GM21723 (cell line): ENCODE data around the gene ZNF644.
"Not testable (repeated sequence)": the region's sequence is repeated elsewhere in the genome, so short reads cannot be mapped to it uniquely, and the experiment has no call there.

Experiments
- ATAC-seq: cut with Tn5 transposase; IDR thresholded peaks from one replicate; pipeline ENCODE4 v1.9.1; 2021; ENCODE audit warnings: mild to moderate bottlenecking, moderate library complexity; ENCODE audit not compliant: unreplicated experiment

ZNF644 gene

GRCh38 chr1:90928231-90928630, 93.6 kb downstream of the ZNF644 start:
- ATAC-seq, result not testable (repeated sequence)

- ATAC-seq, result not testable (repeated sequence)
Measured at GRCh38 chr1:90927674-90928073, 94.2 kb downstream of the ZNF644 start.

- ATAC-seq, result no peak
Measured at GRCh38 chr1:90926971-90927370, 94.9 kb downstream of the ZNF644 start.

GRCh38 chr1:90925928-90926869, 95.6 kb downstream of the ZNF644 start:
- no peak for ATAC-seq

GRCh38 chr1:90924982-90925381, 96.9 kb downstream of the ZNF644 start:
- ATAC-seq, result no peak

GRCh38 chr1:90922996-90923395, 98.8 kb downstream of the ZNF644 start:
- no peak for ATAC-seq

GRCh38 chr1:90922202-90922601, 99.6 kb downstream of the ZNF644 start:
- ATAC-seq, result no peak

GRCh38 chr1:90919900-90920299, 101.9 kb downstream of the ZNF644 start:
- no peak for ATAC-seq

GRCh38 chr1:90919190-90919719, 102.6 kb downstream of the ZNF644 start:
- ATAC-seq, result no peak

GRCh38 chr1:90911353-90911752, 110.5 kb downstream of the ZNF644 start:
- ATAC-seq, result no peak

- ATAC-seq, result no peak
Measured at GRCh38 chr1:90902672-90903071, 119.2 kb downstream of the ZNF644 start.

GRCh38 chr1:90899263-90899662, 122.6 kb downstream of the ZNF644 start:
- no peak for ATAC-seq

GRCh38 chr1:90893679-90894078, 128.2 kb downstream of the ZNF644 start:
- not testable (repeated sequence) for ATAC-seq

- ATAC-seq, result not testable (repeated sequence)
Measured at GRCh38 chr1:90892884-90893283, 129.0 kb downstream of the ZNF644 start.

GRCh38 chr1:90892196-90892595, 129.6 kb downstream of the ZNF644 start:
- not testable (repeated sequence) for ATAC-seq

GRCh38 chr1:90891756-90892155, 130.1 kb downstream of the ZNF644 start:
- ATAC-seq, result not testable (repeated sequence)

- no peak for ATAC-seq
Measured at GRCh38 chr1:90882221-90882620, 139.6 kb downstream of the ZNF644 start.

- no peak for ATAC-seq
Measured at GRCh38 chr1:90881034-90881433, 140.8 kb downstream of the ZNF644 start.

GRCh38 chr1:90879281-90879680, 142.6 kb downstream of the ZNF644 start:
- no peak for ATAC-seq

GRCh38 chr1:90876101-90876500, 145.7 kb downstream of the ZNF644 start:
- ATAC-seq, result no peak
